Stimulated activated CD8-positive, alpha-beta memory T cell treated with anti-CD3 and anti-CD28 coated beads, Interleukin-7, amount 100 ng/mL, for 48 hours (primary cell): Measurements from ENCODE around the gene NPFFR1.

Experiments
- DNase-seq, 2 donors: peaks; one replicate each; pipeline ENCODE4 v3.0.0-alpha.2; 2020; ENCODE audit warnings: low read depth in 1 of 2; ENCODE audit errors: extremely low read depth in 1 of 2

Gene NPFFR1

GRCh38 chr10:70293169-70293843 is 9.5 kb upstream of the NPFFR1 start:
- no peak for DNase-seq

GRCh38 chr10:70292004-70292403 is 8.2 kb upstream of the NPFFR1 start:
- no peak for DNase-seq

DNA sequence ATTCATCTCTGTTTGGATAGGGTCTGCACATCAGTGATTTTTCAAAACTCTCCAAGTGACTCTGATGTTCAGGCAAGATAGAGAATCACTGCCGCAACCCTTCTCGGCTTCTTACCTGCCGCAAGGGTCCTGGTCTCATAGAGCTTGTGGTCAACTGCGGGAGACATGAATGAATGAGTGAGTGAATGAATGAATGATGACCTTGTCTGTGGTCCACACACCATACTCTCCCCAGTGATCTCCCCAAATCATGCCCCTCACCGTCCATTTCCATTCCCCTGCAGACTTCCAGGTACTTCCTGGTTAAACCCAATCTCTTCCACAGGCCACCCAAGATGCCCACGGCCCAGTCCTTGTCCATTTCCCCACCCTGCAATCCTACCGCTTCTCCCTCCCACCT is 5.9 kb upstream of the NPFFR1 start:
- no peak for DNase-seq

DNA sequence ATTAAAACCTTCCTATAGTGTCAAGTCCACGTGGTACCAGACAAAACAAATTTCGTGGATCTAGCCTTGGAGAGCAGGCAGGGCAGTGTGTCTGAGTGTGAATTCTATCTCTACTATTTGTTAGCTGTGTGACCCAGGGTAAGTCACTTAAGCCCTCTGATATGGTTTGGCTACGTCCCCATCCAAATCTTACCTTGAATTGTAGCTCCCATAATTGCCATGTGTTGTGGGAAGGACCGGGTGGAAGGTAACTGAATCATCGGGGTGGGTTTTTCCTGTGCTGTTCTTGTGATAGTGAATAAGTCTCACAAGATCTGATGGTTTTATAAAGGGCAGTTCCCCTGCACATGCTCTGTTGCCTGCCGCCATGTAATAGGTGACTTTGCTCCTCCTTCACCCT is 2.8 kb upstream of the NPFFR1 start:
- DNase-seq = no peak

- DNase-seq = no peak
Measured at GRCh38 chr10:70285476-70285831, 1.6 kb upstream of the NPFFR1 start.

DNA sequence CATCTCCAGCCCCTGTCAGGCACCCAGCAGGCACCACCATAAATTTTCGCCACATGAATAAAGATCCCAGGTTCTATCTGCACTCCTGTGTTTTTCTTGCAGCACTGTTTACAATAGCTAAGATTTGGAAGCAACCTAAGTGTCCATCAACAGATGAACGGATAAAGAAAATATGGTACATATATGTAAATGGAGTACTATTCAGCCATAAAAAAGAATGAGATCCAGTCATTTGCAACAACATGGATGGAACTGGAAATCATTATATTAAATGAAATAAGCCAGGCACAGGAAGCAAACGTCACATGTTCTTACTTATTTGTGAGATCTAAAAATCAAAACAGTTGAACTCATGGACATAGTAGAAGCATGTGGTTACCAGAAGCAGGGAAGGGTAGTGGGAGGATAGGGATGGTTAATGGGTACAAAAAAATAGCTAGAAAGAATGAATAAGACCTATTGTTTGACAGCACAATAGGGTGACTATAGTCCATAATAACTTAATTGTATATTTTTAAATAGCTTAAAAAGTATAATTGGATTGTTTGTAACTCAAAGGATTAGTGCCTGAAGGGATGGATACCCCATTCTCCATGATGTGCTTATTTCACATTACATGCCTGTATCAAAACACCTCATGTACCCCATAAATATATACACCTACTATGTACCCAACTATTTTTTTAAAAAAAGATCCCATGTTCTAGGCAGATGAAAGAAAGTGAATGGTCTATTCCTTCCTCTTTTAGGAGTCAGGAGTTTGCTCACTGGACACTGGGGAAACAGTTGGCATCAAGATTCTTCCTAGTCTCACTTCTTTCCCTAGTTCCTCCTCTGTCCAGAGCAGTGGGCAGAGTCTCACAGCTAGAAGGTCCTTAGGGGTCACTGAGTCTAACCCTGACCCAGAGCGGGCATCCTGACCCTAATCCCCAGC is 1.0 kb upstream of the NPFFR1 start:
- DNase-seq = no peak

DNA sequence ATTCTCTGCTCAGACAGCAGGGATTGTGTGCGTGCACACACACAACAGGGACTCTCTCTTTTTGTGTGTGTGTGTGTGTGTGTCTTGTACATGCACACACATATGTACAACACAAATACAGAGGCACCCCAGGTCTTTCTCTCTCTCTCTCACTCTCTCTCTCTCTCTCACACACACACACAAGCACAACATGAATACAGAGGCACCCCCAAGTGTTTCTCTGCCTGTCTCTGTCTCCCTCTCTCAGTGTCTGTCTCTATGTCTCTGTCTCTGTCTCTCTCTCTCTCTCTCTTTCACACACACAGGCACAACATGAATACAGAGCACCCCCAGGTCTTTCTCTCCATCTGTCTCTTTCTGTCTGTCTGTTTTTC is 746 bp downstream of the NPFFR1 start:
- no peak for DNase-seq

GRCh38 chr10:70281609-70282008 is 2.2 kb downstream of the NPFFR1 start:
- no peak for DNase-seq

DNA sequence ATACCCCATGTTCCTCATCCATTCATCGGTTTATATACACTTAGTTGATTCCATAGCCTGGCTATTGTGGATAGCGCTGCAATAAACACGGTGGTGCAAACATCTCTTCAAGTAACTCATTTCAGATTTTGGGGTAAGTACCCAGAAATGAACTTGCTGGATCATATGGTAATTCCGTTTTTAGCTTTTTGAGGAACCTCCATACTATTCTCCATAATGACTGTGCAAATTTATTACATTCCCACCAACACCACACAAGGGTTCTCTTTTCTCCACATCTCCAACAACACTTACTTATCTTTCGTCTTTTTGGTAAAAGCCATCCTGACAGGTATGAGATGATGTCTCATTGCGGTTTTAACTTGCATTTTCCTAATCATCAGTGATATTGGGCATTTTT is 3.7 kb downstream of the NPFFR1 start:
- DNase-seq = no peak

DNA sequence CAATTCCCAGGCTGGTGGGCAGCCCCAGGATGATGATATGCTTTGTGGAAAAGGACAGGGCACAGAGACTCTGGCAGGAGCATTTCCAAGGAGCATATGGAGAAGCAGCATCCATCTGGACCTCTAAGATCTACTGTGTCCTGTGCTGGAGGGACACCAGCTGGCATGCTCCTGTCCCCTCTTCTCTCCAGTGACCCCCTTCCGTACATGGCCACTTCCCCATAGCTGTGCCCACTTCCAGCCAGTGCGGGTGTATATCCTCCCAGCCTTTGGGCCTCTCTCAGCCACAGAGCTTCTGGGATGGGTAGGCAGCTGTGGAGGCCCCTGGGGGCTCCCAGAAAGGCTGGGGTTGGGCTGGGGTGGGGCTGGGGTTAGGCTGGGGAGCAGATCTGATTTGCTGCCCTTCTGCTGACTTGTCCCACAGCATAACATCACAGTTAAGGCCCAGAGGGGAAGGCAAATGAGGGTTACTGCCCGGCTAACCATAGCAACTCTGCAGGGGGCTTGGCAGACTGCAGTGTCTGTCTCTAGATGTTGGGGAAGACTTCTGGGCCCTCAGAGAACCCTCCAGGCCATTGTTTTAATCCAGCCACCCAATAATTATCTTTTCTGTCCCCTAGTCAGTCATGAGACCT is 6.3 kb downstream of the NPFFR1 start:
- DNase-seq = no peak

DNA sequence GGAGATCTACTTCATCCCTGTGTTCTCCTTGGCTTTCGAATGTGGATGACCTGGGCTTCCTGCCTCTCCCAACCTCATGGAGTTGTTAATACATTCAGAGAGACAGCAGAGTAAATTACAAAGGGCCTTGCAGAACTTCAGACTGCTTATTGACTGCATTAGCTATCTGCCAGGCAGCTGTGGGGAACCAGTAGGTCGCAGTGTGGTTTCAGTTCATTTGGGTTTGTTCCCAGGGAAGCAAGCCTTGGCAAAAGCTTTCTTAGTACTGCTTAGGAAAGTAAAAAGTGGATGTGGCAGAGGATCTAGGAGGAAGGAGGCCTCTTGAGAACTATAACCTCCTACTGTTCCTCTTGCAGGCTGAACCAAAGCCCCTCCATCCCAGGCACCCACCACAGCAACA is 9.2 kb downstream of the NPFFR1 start:
- DNase-seq = no peak

DNA sequence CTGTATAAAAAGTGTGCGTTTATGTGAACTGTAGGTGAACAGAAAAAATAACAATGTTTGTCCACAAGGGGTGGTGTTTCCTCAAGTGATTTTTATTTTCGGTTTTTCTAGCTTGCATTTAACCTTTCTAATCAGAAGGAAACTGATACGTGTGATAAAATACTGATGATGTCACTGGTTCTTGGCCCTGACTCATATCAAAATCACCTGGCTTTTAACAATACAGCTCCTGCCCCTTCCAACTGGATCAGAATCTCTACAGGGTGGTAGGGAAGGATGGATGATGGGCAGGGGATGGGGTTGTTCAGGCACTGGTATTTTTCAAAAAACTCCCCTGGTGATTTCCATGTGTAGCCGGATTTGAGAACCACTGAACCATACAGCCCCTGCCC is 10.9 kb downstream of the NPFFR1 start:
- no peak for DNase-seq

- no peak for DNase-seq
Measured at GRCh38 chr10:70271996-70272924, 11.5 kb downstream of the NPFFR1 start.

GRCh38 chr10:70270952-70271351 is 12.9 kb downstream of the NPFFR1 start:
- no peak for DNase-seq

DNA sequence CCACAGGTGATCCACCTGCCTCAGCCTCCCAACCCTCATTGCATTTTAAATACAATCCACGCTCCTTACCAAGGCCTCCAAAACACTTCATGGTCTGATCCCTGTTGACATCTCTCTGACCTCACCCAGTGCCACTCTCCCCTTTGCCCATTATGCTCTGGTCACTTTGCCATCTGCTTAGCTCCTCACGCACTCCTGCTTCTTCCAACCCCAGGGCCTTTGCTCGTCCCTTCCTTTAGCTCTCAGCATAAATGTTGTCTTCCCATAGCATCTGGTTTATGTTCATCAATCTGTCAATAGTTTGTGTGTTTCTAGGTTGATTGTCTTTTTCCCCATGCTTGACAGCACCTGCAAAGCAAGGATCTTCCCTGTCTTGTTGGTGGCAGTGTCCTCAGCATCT is 14.1 kb downstream of the NPFFR1 start:
- no peak for DNase-seq

DNA sequence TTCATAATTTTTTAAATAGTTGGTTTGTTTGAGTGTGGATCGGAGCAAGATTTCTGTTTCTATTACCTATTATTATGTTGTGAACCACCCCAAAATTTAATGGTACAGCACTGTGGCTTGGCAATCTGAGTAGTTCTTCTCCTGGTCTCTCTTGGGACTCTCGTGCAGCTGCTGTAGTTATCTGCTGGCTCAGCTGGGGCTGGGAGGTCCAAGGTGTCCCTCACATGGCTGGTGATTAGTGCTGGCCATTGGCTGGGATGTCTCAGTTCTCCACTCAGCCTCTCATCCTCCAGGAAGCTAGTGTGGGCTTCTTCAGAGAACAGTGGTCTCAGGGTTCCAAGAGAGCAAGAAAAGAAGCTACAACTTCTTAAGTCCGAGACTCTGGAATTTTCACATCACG is 15.4 kb downstream of the NPFFR1 start:
- DNase-seq = no peak

DNA sequence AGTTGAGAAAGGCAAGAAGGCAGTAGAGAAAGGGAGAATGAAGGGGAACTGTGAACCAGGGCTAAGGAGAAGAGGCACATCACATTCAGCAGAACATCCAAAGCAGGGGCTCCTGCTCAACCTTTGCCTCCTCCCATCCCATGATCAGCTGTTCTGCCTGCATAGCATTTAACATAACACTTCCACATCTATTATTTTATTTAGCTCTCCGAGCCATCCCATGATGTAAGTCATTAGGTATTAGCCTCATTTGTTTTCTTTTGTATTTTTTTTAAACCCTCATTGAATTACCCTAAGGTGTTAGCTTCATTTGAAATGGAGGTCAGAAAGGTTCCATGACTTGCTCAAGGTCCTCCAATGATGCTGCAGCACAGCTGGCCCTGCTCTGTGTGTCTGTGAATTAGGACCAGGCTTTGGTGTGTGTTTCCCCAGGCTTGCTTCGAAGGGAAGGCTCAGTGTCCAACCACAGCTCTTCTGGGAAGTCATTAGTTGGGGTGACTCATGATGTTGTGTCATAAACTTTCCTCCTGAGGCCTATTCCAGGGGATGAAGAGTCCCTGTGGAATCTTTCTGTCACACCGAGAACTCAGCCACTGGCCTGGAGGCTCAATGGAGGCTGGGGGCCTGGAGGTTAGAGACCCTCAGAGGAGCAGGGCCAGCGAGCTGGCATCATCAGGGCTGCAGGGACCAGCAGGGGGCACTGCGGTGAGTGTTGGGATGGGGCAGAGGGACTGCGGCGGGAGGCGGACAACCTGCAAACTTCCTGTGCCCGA is 16.5 kb downstream of the NPFFR1 start:
- DNase-seq = no peak

- no peak for DNase-seq
Measured at GRCh38 chr10:70266701-70267100, 17.1 kb downstream of the NPFFR1 start.

- DNase-seq = no peak
Measured at GRCh38 chr10:70266056-70266455, 17.7 kb downstream of the NPFFR1 start.

- no peak for DNase-seq
Measured at GRCh38 chr10:70265032-70265689, 18.6 kb downstream of the NPFFR1 start.
